Measurements from ENCODE around the gene RAB3GAP2.

- no peak for TF ChIP-seq EZH2 (IDR thresholded peaks at IDR 0.05; ENCODE audit: insufficient read depth, poor library complexity, severe bottlenecking)
- no peak for TF ChIP-seq EZH2phosphoT487 (IDR thresholded peaks at IDR 0.05; ENCODE audit: insufficient read depth, low read depth)
Observed at GRCh38 chr1:220144051-220144450, 128.2 kb downstream of the RAB3GAP2 start.

Measured in GM23248 (cell line).